Measurements from ENCODE around the gene STAB2. TPM values are rescaled to one million over a fixed set of nuclear protein-coding genes. Genes with fewer than 3 reads are reported as not detected.

The STAB2 gene
- total RNA-seq, 1 donor: not detected

DNA sequence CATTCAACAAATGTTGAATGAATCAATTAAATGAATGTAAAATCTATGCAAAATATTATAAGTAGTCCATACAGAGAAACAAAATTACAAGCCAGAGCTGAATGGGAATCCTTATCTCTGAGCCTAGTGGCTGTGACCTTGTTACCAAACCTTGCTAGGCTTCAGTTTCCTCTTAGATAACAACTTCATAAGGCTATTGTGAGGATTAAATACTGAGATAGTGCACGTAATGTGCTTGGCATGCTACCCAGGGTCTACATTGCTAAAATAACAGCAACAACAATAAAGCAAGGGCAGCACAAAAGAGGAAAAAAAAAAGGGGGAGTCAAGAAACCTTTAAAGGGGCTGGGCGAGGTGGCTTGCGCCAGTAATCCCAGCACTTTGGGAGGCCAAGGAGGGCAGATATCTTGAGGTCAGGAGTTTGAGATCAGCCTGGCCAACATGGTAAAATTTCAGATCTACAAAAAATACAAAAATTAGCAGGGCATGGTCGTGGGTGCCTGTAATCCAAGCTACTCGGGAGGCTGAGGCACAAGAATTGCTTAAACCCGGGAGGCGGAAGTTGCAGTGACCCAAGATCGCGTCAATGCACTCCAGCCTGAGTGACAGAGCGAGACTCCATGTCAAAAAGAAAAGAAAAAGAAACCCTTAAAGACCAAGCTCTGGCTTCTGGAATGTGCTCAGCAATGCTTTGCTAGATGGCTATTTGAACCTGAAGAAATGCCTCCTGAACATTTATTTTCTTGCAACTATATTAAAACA, 14.1 kb downstream of the STAB2 start:
- H3K4me3 ChIP-seq (ENCODE audit: low read depth, low read length): no peak overlapping the region
- DNase-seq (ENCODE audit: low read depth): no peak
- TF ChIP-seq, protein P1, sequence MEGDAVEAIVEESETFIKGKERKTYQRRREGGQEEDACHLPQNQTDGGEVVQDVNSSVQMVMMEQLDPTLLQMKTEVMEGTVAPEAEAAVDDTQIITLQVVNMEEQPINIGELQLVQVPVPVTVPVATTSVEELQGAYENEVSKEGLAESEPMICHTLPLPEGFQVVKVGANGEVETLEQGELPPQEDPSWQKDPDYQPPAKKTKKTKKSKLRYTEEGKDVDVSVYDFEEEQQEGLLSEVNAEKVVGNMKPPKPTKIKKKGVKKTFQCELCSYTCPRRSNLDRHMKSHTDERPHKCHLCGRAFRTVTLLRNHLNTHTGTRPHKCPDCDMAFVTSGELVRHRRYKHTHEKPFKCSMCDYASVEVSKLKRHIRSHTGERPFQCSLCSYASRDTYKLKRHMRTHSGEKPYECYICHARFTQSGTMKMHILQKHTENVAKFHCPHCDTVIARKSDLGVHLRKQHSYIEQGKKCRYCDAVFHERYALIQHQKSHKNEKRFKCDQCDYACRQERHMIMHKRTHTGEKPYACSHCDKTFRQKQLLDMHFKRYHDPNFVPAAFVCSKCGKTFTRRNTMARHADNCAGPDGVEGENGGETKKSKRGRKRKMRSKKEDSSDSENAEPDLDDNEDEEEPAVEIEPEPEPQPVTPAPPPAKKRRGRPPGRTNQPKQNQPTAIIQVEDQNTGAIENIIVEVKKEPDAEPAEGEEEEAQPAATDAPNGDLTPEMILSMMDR (IDR thresholded peaks at IDR 0.05; ENCODE audit: insufficient read depth, low read depth, low read length): no peak

DNA sequence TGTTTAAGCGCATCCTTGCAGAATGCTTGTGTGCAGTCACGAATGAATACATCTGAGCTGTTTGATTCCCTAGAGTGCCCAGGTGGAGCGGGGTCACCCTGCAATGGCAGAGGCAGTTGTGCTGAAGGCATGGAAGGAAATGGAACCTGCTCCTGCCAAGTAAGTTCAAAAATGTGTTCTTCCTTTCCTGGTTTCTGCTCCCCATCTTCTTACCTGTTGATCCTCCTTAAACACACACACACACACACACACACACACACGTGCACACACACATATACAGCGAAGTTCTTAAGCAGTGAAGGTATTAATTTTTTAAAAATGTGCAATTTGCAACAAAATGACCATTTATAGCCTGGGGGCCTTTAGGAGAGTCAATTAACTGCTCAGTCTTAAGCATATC, 33.3 kb downstream of the STAB2 start:
- DNase-seq (ENCODE audit: low read depth): no peak
- no peak overlapping the region for H3K4me3 ChIP-seq (ENCODE audit: low read depth, low read length)
- TF ChIP-seq, protein P1 (IDR thresholded peaks at IDR 0.05; ENCODE audit: insufficient read depth, low read depth, low read length): no peak

DNA sequence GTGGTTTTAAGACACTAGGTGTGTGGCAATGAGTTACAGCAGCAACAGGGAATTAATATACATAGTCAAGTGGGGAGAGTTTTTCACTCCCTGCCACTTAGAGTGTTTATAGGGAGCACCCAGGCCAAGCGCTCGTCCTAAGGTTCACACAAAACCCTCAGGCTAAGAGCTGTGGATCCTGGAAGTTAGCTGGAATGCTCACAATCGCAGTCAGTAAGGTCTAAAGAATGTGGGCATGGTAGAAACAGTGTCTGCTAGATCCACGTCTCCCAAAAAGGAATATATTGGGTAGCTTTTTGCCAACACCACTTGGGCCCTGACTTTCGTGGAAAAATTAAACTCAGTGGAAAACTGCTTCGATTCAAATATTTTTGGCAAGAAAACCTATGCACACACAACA, 36.6 kb downstream of the STAB2 start:
- no peak overlapping the region for H3K4me3 ChIP-seq (ENCODE audit: low read depth, low read length)
- TF ChIP-seq, protein P1 (IDR thresholded peaks at IDR 0.05; ENCODE audit: insufficient read depth, low read depth, low read length): no peak
- DNase-seq (ENCODE audit: low read depth): no peak

DNA sequence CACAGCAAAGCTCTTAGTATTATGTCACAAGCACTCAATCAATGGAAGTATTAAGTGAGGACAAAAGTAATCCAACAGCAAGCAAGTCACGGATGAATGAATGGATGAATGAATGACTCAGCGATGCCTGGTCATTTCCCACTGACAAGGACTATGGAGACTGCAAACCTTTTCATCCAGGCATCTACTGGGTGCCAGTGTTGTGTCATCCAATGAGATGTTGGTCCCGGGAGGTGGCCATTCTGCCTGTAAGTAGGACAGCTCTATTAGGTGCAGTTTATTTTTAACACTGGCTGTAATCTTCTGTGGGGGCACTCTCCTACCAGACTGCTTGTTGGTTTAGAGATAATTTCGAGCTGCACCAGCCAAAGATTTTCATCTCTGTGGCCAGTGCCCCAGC, 39.4 kb downstream of the STAB2 start:
- H3K4me3 ChIP-seq (ENCODE audit: low read depth, low read length): no peak overlapping the region
- TF ChIP-seq, protein P1 (IDR thresholded peaks at IDR 0.05; ENCODE audit: insufficient read depth, low read depth, low read length): peak; percentile 26
- peak; percentile 41 for DNase-seq (ENCODE audit: low read depth)

DNA sequence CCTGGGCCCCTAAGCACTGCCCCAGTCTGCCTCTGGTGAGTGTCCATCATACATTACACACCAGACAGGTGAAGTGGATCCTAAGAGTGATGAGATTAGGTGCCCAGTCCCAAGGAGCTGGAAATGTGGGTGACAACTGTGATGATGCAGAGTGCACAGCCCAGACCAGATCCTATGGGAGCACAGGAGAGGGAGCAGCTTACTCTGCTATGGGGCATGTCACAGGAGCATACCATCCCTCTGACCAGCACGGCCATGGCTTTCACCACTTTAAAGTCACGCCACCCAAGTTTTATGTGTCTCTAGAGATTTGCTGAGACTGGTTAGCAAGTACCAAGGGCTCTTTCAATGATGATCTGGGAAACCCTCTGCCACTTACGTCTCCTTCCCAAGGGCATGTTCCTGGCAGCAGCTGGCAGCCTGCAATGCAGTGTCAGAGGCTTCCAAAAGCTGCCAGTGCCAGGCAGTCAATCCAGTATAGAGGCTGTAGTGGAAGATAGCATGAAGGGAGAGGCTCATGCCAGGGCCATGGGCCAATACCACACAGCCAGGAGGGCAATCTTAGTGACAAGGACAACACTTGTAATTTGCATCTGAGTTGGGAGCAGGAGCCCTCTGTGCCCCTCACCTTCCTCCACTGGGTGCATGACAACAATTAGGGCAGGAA, 40.2 kb downstream of the STAB2 start:
- TF ChIP-seq, protein P1 (IDR thresholded peaks at IDR 0.05; ENCODE audit: insufficient read depth, low read depth, low read length): no peak
- no peak for DNase-seq (ENCODE audit: low read depth)
- H3K4me3 ChIP-seq (ENCODE audit: low read depth, low read length): no peak overlapping the region

DNA sequence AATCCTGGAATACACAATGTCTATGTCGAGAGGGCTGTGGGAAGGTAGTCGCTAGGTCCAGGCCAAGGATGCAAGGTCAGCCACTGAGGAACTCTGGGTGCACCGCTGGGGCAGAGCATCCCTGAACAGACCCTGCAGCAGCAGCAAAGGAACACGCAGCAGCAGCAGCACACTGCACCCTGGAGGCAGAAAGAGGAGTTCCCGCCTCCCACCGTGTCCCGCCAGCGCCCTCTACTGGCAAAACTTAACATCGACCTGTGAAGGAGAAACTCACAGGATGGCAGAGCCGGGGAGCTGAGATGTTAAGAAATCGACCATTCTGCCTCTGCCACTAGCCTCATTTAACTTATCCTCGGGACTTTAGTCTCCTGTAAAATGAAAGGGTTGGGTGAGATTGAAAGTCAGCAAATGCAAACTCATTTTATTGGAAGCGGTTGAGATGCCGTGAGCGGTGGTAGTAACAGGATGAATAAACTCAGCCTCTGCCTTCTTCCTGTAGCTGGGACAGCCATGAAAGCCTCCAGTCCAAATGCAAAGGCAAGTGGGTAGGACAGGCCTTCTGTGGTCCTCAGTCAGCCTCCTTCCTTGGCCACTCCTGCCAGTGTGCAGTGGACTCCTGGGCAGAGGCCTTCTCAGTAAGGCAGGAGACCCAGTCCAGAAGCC, 45.6 kb downstream of the STAB2 start:
- TF ChIP-seq, protein P1 (IDR thresholded peaks at IDR 0.05; ENCODE audit: insufficient read depth, low read depth, low read length): peak; percentile 98
- DNase-seq (ENCODE audit: low read depth): peak; percentile 58
- H3K4me3 ChIP-seq (ENCODE audit: low read depth, low read length): no peak overlapping the region

All from fibroblast of villous mesenchyme (primary cell).